ENCODE measurements around the gene WFIKKN1. TPM values are rescaled to one million over a fixed set of nuclear protein-coding genes. Genes with fewer than 3 reads are reported as not detected.

Gene WFIKKN1
- total and polyA plus RNA-seq, 2 of the 13 experiments (the other 11 are each of a cell fraction or from before 2014, with no cell fraction given), result 1.7 to 4.9 TPM

- TF ChIP-seq PBX3 (CRISPR knock-in tag; IDR thresholded peaks at IDR 0.05; ENCODE audit: borderline replicate concordance) (no peak), DBP (CRISPR knock-in tag; IDR thresholded peaks at IDR 0.05; ENCODE audit: not compliant biosample characterization) (no peak), HBP1 (CRISPR knock-in tag; IDR thresholded peaks at IDR 0.05; ENCODE audit: low read depth) (no peak), PLSCR1 (CRISPR knock-in tag; IDR thresholded peaks at IDR 0.05; ENCODE audit: borderline replicate concordance) (no peak), KLF11 (CRISPR knock-in tag; IDR thresholded peaks at IDR 0.05) (no peak), RNF219 (CRISPR knock-in tag; IDR thresholded peaks at IDR 0.05) (no peak), REPIN1 (CRISPR knock-in tag; IDR thresholded peaks at IDR 0.05; ENCODE audit: borderline replicate concordance, low read depth) (no peak), ZNF619 (CRISPR knock-in tag; IDR thresholded peaks at IDR 0.05) (no peak), HMG20B (CRISPR knock-in tag; conservative IDR thresholded peaks at IDR 0.05) (no peak; the same call in 1 of the 2 replicates), MEF2D (CRISPR knock-in tag; IDR thresholded peaks at IDR 0.05) (no peak), MLX (CRISPR knock-in tag; IDR thresholded peaks at IDR 0.05) (no peak), PCBP2 (optimal IDR thresholded peaks at IDR 0.05; ENCODE audit: low read depth, low read length, poor library complexity, severe bottlenecking) (no peak), HNF1B (CRISPR knock-in tag; IDR thresholded peaks at IDR 0.05) (no peak; the same call in 1 of the 2 replicates), KMT2B (CRISPR knock-in tag; IDR thresholded peaks at IDR 0.05) (peak; percentile 87), ZNF503 (CRISPR knock-in tag; IDR thresholded peaks at IDR 0.05) (no peak), CEBPB (IDR thresholded peaks at IDR 0.05; ENCODE audit: borderline replicate concordance, low read depth, low read length) (no peak), KMT2A (CRISPR knock-in tag; IDR thresholded peaks at IDR 0.05) (no peak)
Observed at GRCh38 chr16:588889-589657, 41.7 kb upstream of the WFIKKN1 start (continued).
